NCI-H2029 treated with DMSO at 0.1 percent for 48 hours (cell line): ENCODE measurements around the gene ANKRD28.
"Not testable (repeated sequence)": the region's sequence is repeated elsewhere in the genome, so short reads cannot be mapped to it uniquely, and the experiment has no call there.

Experiments used
- DNase-seq: peaks from one replicate; lab custom pipeline; 2025; lab: John Stamatoyannopoulos, UW

ANKRD28 gene

DNA sequence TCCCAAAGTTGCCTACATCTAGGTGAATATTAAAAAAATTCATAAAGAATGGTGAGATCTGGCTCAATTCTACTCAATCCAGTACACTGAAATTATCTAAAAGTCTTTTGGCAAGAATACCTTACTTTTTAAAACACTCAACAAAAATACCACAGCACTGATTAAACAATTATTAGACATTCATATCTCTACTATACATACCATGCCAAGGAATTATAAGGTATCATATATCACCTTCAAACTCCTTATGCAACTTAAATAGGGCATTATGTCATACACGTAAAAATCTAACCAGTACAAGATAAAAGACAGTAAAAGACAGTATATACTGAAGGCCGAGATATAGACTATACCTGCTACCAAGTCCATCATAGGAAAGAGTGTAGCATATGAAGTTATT, 6.1 kb upstream of the ANKRD28 start:
- no peak for DNase-seq

DNA sequence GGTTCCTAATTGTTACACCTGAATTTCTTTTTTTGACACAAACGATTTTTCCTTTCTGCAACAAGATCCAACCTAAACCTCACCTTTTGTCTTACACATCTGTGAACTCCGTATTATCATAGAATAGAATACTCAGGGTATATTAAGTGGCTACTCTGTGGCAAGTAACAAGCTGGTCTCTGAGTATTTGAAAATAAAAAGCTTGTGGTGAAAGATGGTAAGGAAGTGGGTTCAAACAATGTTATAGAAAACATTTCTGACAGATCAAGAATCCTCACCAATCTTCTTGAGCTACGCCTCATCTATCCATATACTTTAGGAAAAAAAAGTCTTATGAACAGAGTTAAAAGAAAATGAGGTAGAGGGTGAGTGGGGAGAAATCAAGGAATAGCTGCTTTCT, 3.5 kb upstream of the ANKRD28 start:
- no peak for DNase-seq

DNA sequence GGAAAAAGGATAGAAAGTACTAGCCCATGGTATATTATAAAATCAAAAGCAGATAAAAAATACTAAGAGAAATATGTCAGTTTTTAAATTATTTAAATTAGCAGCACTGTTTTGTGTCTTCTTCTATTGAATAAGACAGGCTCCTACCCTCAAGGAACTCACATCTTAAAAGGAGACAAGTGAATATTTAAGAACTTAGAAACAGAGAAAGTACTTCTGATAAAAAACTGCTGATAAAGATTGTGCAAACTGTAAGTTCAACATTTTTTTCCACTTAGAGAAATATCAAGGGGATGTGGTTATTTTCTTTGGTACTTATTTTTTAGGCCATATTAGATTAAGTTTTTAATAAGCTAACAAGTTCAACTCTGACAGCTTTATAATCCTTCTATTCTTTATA, 3.0 kb upstream of the ANKRD28 start:
- DNase-seq, result no peak

DNA sequence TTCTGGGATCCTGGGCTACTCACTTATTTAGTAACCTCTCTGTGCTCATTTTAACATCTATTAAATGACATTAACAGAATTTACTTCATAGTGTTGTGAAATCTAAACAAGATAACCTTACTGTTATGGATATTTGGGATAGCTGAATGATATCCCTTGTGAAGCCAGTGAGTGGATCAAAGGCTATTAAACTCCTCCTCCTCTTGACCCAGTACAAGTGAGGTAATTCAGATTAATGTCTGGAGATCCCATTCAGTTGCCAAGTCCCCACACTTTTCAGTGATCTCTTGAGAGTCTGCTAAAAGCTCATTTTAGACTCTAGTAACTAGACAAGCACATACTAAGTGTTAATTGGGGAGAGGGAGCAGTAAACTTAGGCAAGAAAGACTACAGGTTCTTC, 2.5 kb upstream of the ANKRD28 start:
- no peak for DNase-seq

DNA sequence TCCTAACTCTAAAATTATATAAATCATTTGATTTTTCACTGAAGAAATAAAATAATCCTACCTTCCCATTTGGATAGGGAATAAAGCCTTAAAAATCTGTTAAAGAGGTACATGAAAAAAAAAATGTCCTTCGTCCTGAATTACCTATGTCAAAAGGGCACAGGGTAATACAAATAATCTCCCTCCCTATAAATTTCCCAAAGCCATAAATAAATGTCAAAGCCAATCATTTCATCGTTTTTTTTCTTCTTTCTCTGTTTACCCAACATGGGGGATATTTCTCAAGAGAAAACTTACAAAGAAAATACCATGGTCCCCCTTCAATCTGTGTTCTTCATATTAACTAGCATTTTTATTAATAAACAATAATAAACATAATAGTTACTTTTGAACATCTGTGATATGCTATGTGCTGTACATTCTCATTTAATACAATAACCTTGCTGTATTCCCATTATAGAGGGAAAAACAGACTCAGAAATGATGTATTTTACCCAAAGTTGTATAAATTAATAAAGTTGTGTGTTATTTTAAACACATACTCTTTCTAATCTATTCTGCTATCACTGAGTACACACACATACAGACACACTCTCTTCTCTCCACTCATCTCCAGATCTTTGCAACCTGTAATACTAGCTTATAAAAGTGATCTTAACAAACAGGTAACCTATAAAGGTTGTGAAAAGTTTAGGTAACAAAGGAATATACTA, 910 bp upstream of the ANKRD28 start:
- DNase-seq, result no peak

DNA sequence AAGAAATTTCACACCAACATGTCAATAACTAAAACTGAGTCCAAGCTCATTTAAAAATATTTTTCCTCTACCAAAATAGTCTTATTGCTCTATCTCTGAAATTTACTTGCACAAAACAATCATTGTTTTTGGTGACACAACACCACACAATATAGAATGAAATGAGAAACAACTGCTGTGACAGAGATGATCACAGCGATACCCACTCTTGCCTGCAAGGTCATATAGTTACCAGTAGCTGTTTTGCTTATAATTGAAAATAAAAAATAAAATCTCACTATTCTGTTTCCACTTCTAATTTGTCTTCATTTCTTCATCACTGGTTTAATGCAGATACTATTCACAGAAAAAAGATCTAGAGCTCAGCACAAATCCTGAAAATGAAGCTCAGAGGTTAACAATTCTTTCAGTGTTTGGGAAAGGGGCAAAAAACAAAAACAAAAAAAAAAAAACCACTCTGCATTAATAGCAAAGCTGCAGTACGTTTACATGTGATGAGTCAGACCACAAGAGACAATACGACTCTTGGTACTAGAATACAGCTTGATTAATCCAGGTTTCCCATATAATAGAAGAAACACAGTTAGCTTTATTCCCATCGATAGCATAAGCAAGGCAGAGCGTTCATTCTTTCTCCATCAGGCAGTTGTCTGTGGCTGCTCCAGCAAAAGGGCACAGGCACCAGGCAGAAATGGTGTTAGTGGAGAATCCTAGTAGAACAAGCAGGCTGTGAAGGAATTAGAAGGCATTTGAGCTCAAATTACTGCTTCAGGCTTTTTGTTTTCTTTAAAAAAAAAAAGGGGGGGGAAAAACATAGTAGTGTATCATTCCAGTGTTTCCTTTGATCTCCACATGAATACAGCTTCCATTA, 773 bp downstream of the ANKRD28 start:
- DNase-seq, result peak; percentile 37

DNA sequence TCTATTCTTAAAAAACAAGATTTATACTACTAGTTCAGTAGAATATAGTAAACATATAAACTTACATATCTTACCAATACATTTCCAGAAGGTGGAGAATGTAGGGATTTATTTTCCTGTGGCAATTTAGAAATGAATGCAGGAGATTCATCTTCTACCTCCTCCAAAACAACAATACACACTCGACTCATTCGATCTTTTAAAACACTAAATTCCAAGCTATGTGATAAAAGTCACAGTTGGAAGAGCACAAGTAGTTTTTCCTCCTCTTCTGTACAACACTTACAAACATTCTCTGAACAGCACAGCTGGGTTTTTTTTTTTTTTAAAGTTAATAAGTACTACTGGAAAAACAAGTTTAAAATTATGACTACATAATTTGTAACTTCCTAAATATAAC, 1.4 kb downstream of the ANKRD28 start:
- DNase-seq, result no peak

DNA sequence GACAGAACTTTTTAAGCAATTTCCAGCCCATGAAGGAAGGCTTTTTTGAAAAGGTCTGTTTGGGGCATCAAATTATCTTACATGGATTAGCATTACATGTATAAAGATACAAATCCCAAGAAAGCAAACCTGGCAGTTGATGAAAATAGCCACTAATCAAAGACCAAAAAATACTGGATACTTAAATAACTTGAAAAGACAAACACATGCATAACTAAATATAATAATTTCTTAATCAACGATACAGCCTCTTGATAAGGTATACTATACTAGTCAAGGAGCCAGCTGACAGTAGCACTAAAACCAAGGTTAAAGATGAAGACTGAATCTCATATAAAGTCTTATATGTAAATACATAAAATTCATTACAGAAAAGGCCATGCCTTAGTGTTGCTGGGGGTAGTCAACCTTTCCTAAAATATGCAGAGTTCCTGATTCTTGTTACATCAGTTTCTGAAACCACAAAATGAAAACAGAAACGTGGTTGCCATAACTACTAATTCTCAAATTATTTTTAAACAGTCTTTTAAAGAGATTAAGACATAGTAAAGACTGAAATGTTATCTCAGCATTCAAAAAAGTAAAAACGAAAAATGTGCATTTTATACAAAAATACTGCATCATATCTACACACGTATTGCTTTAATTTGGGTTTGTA, 2.0 kb downstream of the ANKRD28 start:
- DNase-seq, result no peak

DNA sequence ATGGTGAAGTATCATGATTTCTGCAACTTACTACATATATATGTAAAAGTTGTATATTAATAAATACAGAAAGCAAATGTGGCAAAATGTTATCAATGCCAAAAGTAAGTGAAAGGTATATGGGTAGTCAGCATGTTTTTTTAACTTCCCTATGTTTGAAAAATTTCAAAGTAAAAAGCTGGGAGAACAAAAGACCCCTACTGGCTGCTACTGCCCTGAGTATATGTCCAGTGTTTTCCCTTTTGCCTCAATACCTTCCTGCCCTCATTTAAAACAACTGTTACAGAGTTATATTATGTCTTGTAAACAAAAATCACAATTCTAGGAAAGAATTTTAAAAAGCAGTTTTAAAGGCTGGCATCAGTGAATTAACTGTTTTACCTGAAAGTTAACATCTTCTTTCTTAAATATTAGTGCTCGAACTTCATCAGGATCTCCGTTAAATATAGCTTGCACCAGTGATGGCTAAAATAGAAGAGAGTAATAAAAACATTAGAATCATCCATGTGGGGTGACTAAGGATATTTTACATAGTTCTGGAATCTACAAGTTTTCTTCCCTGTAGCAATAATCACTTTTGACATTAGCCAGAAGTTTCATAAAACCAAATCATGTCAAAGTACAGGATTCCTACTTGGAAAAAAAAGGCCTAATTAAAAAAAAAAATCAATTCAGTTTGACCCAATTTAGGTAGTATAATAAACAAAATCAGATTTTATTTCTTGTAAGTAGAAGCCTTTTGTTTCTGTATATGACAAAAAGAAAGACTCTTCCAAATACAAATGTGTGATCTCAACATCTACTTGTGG, 2.7 kb downstream of the ANKRD28 start:
- no peak for DNase-seq

DNA sequence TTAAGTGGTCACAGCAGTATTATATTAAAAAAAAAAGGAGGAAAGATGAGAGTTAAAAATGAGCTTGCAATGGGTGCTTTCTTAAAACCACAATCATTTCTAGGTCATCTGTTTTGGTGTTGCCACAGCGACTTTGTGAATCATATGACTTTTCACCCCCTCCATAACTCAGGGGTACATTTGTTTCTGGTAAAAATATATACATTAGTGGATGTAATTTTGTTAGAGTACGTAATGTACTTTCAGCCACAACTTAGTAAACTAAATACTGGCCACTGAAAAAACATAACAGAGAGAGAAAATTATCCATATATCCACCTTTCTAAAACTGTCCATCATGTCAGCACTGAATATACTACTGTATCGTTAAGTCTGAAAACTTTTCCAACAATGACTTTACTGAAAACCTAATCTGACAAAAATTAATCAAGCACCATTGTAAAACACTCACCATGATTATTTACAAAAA, 3.4 kb downstream of the ANKRD28 start:
- DNase-seq, result no peak

DNA sequence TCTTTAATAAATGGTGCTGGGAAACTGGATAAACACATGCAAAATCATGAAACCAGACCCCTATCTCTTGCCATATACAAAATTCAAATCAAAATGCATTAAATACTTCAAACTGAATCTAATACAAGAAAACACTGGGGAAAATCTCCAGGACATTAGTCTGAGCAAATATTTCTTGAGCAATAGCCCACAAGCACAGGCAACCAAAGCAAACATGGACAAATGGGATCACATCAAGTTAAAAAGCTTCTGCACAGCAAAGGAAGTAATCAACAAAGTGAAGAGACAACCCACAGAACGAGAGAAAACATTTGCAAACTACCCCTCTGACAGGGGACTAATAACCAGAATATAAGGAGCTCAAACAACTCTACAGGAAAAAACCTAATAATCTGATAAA, 6.3 kb downstream of the ANKRD28 start:
- DNase-seq, result no peak

DNA sequence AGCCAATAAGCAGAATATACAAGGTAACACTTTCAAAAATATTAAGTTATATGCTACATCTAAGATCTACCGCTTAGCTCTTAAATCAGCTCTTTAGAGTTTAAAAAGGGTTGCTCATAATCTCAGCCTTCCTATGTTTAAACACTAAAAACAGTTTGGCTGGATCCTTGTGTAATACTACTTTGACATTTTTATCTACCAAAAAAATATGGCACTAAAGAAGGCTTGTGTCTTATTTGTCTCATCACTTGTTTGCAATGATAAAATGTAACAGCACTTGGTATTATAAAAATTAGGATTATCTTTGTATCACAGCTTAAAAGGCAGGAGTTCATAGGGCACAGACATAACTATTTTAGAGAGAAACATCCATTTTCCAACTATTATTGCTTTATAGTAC, 9.8 kb downstream of the ANKRD28 start:
- DNase-seq, result no peak

DNA sequence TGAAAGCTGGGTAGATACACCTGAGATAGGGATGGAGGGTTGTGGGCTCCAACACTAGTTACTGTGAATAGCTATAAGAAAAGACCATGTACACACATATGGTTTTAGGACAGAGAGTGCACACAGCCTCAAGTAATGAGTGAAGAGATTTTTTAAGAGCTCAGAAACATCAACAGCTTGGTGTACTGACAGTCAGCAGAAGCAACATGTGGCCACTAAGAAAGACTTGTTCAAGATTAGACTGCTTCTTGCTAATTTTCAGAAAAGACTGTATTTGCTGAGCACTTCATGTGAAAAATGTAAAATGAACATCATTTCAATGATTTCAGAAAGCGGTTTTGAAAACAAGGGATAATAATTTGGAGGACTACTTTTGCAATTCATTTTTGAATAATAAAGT, 10.3 kb downstream of the ANKRD28 start:
- DNase-seq, result no peak

DNA sequence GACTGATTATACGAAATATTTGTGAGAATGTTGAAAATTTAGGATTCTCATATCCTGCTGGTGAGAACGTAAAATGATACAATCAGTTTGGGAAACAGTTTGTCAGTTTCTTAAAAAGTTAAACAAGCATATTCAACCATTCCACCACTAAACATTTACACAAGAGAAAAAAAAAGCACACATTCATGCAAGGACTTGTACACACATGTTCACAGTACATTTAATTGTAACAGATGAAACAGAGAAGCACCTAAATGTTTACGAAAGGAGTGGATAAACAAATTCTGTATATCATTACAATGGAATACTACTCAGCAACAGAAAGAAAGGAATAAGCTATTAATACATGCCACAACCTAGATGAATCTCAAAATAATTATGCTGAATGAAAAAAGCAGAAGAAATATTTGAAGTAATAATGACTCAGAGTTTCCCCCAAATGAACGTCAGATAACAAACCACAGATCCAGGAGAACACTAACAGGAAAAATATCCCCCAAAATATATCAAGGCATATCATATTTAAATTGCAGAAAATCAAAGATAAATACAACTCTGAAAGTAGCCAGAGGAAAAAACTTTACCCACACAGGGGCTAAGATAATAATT, 14.3 kb downstream of the ANKRD28 start:
- DNase-seq, result no peak

DNA sequence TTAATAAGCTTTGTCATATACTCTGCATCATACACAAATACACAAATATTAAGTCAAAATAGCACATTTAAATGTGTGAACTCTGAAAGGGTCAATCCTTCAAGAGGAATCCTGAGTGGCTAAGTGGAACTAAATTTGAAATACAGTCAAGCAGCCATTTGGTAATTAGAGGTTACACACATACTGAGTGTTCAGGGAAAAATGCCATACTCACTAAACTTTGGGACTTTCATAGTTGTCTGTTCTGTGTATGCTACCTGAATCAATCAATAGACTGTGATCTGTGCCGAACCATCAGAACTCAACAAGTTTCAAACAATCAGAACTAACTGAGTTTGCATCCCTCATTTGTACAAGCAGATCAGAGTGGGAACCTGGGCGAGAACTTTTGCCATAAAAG, 15.3 kb downstream of the ANKRD28 start:
- DNase-seq, result no peak

DNA sequence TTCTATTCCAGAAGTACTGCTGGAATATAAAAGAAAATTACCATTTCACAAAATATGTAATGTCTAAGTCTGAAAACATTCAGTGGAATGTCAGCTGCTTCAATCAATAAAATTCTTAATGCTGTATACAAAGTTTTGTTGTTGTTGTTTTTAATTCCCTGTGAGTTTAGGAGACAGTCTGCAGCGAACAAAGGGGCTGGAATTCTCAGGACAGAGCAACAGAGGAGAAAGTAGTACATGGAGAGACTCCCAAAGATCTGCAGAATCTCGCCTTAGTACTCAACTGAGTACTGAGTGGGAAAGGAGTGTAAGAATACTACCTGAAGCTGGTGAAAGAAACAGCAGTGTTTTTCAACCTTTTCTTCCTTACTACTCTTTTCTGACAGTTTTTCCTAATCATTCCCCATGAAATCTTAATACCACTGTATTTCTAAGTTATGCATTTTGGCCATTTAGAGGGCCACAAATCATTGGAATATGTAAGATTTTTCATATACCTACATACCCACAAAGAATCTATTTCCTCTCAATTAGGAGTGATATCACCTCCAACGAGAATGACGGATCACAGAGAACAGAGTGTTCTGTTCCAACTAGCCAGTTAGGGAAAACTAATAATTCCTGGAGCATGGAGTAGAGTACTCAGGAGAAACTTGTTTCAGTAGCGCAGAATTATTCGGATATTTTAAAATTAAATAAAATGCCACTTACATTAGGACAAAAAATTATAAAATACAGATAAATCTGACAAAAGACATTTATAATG, 16.0 kb downstream of the ANKRD28 start:
- DNase-seq, result no peak

DNA sequence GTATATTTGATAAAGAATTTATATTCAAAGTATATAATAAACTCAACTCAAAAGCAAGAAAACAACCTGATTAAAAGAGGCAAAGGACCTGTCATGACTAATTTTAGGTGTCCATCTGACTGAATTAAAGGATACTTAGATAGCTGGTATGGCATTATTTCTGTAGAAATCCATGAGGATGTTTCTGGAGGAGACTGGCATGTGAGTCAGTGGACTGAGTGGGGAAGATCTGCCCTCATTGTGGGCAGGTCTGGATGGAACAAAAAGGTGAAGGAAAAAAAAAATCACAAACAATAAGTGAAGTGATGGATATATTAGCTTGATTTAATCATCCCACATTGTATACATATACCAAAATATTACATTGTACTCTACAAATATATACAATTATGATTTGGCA, 16.6 kb downstream of the ANKRD28 start:
- DNase-seq, result no peak

DNA sequence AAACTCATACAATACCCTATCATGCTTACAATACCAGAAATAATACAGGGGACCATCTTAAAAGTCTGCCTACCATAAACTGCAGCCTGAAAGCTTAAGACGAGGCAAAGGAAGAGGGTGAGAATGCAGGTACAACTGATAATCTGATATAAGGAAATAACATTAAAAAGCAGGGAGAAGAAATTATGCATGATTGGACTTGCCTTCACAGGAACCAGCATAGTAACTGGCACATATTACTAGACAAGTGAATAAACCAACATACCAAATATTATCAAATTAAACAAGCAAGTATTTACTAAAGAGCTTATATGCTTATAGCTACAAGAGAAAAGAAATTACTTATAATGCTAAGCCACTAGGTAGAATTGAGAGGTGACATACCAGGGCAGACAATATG, 18.7 kb downstream of the ANKRD28 start:
- no peak for DNase-seq

DNA sequence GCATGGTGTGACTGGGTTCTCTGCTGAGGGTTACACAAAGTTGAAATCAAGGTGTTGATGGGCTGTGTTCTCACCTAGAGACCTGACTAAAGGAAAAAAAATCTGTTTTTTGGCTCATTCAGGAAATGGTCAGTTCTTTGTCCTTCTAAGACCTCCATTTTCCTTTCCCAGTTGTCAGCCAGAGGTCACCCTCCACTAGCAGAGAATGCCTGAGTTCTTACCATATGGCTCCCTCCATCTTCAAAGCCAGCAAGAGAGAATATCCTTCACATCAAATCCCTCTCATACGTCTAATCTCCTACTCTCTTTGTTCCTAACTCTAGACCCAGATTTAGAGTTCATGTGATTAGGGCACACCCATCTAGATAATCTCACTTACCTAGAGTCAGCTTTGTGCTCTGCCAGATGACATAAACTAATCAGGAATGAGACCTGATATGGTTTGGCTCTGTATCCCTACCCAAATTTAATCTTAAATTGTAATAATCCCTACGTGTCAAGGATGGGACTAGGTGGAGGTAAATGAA, 19.4 kb downstream of the ANKRD28 start:
- DNase-seq, result no peak

DNA sequence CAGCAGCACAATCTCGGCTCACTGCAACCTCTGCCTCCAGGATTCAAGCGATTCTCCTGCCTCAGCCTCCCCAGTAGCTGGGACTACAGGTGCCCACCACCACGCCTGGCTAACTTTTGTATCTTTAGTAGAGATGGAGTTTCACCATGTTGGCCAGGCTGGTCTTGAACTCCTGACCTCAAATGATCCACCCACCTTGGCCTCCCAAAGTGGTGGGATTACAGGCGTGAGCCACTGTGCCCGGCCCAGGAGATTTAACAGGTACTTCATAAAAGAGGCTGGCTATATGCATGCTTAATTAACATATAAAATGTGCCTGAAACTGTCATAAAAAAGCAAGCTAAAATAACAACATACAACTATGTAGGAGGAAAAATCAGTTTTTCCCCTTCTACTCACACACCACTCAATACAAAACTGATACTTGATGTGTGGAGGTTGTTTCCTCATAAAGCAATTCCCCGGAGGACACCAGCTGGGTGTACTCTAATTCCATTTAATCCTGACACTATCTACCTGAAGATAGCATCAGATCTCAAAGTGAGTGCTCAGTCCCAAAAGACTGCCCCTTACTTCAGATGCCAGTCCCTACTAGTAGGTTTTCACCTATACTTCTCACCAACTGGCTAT, 22.7 kb downstream of the ANKRD28 start:
- not testable (repeated sequence) for DNase-seq
